Ammon's horn (tissue), 1 donor: ENCODE measurements around the gene GAL3ST1.
"Not testable (repeated sequence)": the region's sequence is repeated elsewhere in the genome, so short reads cannot be mapped to it uniquely, and the experiment has no call there.

ENCODE experiments used
- DNase-seq: peaks from one replicate; pipeline ENCODE4 v3.0.0-alpha.2; 2016; ENCODE audit warnings: low spot score

GAL3ST1 gene

DNA sequence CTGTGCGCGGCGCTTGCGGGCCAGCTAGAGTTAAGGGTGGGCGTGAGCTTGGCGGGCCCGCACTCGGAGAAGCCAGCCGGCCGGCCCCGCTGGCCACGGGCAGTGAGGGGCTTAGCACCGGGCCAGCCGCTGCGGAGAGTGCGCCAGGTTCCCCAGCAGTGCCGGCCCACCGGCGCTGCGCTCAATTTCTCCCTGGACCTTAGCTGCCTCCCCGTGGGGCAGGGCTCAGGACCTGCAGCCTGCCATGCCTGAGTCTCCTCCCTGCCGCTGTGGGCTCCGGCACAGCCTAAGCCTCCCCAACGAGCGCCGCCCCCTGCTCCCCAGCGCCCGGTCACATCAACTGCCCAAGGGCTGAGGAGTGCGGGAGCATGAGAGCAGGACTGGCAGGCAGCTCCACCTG, 22.4 kb upstream of the GAL3ST1 start:
- DNase-seq: no peak

DNA sequence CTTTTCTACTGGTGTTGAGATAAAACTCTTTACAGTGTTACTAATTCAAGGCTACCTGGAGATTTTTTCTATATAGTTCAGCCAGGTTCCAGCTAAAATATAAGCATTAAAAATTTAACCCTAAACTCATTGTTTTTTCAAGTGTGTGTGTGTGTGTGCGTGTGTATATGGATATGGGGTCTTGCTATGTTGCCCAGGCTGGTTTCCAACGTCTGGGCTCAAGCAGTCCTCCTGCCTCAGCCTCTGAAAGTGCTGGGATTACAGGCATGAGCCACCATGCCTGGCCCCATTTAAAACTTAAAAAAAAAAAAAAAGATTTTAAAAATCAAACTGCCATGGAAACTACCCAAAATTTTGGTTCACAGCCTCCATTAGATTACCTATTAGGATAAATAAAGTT, 21.7 kb upstream of the GAL3ST1 start:
- DNase-seq: no peak

DNA sequence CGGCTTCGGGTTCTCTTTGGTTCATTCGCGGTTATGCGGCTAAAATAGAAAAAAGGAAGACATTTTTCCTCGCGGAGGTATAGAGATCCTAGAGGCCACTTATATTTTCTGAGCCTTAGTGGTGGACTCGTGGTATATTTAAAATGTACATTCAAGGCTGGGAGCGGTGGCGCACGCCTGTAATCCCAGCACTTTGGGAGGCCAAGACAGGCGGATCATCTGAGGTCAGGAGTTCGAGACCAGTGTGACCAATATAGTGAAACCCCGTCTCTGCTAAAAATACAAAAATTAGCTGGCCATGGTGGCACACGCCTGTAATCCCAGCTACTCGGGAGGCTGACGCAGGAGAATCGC, 17.9 kb upstream of the GAL3ST1 start:
- not testable (repeated sequence) for DNase-seq

DNA sequence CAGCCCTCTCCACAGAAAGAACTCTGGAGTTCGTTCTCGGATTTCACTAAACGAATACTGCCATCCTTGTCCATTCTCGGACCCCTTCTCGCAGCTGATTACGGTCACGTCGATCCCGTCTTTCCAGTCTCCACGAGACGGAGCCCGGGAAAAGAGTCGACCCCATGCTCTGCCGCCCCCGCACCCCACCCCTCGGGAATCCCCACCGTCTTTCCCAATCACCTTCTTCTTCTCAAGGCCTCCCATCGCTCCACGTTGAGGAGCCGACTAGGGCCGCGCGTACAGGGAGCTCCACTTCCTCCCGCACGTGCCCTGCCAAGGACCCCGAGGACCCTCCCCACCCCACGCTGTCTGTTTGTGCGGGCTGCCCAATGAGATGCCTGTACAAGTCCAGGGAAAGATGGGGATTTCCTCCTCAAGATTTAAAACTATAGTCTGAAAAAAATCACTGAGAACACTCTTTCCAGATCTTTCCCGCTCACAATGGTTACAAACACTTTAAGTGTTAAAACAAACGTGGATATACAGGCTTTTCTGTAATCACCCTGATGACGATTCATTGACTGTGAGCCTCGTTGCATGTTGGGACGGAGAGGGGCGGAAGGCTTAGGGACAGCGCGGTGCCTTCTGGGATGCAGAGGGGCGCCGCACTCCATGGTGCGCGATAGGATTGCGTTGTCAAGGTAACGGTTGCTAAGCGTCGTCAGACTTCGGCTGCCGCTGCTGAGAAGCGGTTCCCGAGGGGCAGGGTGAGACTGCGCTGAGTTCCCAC, 17.3 kb upstream of the GAL3ST1 start, which contains the start of gene PES1:
PES1 (minus strand) TSS at position 323 of the 772 bp plus-strand sequence; CDS start at position 246, 77 bp downstream.
- DNase-seq: peak; percentile 99

DNA sequence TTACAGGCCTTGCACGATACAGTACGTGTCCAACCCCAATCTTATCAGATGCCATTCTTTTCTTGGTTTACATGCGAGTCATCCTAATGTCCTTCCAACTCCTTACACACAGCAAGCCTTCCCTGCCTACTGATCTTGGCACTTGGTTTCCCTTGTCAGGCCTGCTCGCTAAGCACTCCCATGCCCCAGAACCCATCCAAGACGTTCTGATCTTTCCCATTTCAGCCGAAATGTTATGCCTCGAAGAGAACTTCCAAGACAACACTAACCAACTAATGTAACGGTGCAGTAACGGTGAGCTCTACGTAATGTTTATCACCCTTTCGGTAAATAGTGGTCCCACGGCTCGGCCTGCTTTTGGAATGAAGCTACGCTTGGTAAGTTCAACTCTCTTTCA, 16.7 kb upstream of the GAL3ST1 start:
- DNase-seq: no peak

DNA sequence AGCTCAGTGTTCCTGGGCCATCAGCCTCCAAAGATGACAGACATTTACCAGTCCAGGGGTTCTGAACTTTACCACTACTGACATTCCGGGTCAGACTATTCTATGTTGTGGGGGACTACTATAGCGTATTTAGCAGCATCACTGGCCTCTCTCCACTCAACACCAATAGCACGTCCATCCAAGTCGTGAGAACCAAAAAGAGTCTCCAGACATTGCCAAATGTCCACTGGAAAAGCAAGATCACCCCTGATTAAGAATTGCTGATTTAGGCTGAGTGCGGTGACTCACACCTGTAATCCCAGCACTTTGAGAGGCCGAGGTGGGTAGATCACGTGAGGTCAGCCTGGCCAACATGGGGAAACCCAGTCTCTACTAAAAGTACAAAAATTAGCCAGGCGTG, 11.9 kb upstream of the GAL3ST1 start:
- DNase-seq: no peak

DNA sequence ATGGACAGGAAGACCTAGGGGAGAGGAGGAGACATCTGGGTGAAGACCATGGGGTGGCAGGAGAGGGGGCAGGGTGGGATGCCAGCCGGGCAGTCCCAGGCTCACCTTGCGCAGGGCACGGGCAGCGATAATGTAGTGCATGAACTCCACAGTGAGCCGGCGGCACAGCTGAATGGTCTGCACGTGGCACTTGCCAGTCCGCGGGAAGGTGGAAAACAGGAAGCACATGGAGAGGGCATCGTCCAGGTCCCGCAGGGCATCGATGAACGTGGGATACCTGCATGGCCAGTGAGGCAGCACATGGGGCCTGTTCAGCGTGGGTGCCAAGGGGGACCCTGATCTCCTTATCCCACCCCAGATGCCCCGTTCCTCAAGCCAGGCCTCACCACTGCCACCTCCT, 10.0 kb upstream of the GAL3ST1 start:
- no peak for DNase-seq

DNA sequence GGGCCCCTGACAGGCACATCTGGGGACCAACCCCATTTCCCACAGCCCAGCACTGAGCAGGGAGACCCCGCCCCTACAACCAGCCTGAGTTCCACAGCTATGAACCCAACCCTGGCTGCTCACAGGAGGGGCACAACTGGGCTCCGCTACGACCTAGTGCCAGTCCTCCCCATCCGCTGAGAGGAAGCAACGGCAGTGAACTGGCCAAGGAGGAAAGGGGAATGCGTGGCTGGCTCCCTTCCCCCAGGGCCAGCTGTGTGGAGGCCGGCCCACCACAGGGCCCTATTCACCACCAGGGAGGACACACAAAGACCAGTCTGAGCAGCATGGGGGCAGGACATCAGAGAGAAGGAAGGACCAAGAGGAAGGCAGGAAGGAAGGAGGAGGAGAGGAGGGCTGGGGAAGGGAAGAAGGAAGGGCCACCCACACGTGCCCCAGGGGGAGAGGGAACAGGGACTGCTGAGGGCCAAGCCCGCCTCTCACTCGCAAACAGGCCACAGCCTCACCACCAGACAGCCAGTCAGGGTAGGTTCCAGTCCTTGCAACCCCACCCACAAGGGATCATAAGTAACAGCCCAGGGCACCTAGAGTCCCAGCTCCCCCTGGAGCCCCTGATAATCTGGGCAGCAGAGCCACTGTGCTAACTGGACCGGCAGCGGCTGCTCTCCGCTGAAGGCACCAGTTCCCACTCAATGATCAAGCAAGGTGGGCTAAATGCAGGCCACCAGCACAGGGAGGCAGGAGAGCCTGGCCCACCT, 8.5 kb upstream of the GAL3ST1 start:
- peak; percentile 70 for DNase-seq

DNA sequence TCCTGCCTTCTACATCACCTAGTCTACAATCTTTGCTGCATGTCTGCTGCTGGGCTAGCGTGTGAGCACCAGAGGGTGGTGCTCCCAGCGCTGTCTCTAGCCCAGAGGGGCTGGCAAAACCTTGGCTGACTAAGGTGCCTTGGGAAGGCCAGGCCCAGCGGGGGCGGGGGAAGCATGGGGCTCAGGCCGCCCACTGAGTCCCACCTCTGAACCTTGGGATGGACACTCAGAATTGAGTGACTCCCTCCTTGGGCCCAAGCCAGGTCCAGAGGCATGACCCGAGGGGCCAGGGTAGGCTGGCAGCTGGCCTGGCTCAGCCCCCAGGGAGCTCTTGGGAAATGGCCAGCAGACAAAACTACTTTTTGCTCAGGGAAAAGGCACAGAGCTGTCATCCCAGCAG, 7.6 kb upstream of the GAL3ST1 start:
- DNase-seq: no peak

DNA sequence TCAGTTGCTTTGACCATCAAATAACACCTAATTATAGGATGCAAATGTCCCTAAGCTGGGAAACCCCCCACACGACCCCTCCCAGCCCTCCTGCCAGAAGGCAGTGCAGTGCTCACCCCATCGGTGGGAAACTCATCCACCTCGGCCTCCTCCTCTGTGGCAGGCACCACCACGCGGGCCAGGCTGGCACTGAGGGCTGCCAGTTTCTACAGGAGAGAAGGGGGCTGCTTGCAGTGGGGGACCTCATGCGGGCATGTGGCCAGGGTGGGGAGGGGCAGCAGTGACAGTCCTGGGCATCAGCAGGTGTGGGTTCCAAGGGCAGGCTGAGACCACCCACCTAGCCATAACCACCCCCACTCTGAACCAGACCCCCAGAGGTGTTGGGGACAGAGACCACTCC, 6.4 kb upstream of the GAL3ST1 start:
- no peak for DNase-seq

DNA sequence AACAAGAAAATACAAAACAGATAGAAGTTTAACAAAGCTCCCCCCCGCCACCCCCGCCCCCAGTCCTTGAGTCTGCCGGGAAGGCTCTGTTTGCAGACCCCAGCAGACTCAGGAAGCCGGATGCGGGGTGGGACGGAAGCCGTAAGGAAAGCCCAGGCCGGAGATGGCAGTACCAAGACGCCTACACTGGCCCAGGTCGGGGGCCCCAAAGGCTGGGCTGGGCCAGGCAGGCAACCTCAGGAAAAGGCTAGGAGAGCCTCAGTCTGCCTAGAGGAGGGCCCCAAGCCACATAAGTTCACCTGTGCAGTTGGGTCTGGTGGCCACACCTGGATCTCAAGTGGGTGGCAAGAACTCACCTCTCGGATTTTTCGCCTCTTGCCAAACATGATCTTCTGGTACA, 4.0 kb upstream of the GAL3ST1 start:
- no peak for DNase-seq

DNA sequence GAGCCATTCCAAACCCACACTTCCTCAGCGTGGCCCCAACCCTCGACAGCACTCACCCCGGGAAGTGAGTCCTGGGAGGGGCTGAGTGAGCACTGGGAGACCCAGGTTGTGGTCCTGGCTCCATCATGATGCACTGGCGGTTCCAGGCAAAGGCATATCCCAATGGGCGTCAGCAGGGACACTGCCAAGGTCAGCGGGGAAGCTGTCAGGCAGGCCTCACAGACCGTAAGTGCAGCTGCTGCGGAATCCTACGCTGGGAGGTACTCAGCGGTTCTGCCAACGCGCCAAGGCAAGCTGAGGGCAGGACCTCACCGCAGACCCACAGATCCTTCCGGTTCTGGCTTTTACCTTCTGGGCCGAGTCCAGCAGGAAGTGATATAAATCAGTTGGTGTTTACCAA, 1.4 kb upstream of the GAL3ST1 start:
- no peak for DNase-seq

DNA sequence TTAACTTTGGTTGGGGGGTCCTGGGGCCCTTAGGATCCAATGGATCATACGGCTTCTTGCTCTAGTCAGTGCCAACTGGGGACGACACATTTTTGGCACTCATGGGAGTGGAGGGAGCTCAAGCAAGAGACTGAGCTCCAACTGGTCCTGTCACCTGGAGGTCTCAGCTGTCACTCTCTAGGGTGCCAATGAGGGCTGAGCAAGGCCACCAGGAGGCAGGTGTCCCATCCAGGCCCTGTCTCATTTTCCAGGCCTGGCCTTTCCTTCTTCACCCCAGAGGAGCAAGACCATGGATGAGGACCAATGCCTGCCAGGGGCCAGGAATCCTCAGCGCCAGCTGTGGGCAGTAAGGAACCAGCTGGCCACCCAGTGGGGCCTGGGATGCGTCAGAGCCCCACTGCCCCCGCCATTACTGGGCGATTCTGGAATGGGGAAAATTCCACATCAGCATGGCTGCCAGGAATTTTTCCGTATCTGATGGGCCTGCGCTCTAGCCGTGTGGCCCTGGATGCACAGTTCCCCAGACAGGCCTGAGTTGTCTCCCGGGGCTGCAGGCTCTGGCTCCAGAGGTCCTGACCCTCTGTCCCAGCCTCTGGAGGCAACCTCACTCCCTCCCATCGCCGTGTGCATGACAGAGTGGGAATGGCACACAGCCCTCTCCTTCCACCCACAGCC, 669 bp upstream of the GAL3ST1 start:
- peak; percentile 56 for DNase-seq

DNA sequence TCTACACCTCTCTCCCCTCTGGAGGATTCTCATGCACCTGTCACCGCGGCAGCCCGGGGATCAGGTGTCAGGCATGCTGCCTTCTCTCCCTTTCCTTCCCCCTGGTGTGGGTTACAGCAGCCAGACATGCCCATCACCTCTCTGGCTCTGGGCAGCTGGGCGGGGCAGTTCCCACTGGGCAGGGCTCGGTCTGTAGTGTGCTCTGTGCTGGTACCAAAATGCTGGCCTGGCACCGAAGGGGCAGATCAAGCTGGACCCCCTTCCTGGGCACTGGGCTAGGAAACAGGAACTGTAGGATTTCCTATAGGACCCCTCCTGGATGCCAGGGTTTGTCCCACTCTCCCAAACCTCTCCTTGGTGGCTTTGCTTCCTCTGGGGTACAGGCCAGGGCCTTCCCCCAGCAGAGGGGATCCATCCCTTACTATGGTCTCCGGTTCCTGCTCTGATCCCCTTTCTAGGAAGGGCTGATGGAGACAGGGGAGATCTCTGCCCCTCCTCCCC, 821 bp downstream of the GAL3ST1 start:
- no peak for DNase-seq

DNA sequence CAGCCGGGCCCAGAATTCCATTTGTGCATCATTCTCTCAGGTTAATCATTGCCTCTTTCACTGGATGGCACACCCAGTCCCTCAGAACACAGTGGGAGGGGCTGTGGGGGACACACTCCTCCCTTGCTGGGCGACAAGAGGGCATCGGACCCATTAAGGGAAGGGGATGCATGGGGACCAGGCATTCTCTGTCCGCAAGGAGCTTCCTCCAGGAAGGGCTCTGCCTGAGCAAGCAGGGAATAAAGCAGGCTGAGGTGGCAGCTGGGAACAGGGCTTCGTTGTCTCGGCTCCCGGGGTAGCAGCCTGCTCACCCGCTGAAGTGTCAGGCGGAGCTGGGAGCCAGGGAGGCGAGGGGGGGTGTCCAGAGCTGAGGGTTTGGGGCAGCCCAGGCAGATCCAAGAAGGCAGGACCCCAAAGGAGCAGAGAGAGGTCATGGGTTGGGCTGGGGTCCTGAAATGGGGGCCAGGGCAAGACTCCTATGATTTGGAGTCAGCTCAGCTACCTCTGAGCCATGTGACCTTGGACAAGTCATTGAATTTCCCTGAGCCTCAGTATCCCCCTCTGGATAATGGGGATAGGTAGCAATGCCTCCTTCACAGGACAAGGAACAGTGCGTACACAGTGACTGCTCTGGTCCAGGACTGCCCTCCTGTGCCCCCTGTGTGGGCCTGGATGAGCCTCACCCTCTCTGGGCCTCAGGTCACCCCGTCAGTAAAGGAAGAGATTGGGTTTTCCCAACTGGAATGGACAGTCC, 1.4 kb downstream of the GAL3ST1 start:
- DNase-seq: peak; percentile 83

DNA sequence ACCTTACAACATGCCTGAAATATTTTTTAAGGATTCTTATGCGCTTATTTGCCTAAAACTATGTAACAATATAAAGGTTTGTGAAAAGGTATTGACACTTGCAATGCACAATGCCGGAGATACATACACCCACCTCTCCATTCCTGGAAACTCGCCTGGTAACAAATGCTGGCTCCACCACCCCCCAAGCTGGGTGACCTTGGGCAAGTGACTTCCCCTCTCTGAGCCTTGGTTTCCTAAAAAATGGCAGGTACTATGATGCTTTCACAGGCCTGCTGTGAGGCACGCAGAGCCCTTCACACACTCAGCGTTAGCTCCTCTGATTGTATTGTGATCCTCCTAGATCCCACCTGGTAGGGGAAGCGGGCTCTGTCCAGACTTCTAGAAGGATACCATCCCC, 2.3 kb downstream of the GAL3ST1 start:
- DNase-seq: no peak

DNA sequence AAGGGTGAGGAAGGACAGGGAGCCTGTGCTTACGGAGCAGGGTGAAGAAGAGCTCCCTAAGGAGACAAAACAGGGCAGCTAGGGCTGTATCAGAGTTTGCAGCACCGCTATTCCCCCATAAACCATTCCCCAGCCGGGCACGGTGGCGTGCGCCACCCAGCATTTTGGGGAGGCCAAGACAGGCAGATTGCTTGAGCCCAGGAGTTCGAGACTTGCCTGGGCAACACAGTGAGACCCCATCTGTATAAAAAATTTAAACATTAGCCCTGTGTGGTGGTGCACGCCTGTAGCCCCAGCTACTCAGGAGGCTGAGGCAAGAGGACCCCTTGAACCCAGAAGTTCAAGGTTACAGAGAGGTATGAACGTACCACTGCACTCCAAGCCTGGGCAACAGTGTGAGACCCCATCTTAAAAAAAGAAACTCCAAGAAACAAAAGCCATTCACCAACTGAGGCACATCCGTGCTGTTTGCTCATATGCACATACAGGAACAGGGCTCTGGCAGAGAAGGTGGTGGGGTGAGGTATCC, 4.7 kb downstream of the GAL3ST1 start:
- no peak for DNase-seq

DNA sequence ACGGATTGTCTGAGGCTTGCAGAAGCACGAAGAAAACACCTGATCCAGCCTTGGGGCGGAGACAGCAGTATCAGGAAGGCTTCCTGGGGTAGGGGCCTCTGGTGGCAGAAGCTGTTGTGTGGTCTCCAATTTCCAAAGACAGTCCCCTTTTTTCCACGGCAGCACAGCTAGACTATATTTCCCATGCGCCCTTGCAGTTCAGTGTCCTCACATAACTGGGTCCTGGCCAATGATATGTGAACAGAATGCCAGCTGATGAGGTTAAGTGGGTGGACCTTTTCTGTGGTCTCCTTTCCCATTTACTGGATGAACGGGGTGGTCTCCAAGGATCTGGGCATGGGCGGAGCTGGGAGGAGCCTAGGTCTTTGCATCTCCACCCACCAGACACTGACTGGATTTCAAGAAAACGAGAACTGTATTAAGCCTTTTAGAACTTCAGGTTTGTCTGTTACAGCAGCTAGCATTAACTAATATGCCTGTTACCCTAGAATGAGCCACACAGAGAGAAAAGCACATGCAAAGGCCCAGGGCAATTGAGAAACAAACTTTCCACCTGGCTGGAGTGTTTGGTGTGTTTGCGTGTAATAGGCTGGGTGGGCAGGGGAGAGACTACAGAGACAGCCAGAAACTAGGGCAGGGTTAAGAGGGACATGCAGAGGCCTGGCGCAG, 6.2 kb downstream of the GAL3ST1 start:
- DNase-seq: no peak

DNA sequence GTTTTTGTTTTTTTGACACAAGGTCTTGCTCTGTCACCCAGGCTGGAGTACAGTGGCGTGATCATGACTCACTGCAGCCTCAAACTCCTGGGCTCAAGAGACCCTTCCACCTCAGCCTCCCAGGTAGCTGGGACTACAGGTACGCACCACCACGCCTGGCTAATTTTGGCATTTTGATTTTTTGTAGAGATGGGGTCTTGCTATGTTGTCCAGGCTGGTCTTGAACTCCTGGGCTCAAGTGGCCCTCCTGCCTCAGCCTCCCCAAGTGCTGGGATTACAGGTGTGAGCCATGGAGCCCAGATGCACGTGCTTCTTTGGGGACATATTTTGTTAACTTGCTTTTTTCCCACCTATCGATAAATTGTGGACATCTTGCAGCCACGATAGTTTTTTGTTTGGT, 7.2 kb downstream of the GAL3ST1 start:
- DNase-seq: not testable (repeated sequence)

DNA sequence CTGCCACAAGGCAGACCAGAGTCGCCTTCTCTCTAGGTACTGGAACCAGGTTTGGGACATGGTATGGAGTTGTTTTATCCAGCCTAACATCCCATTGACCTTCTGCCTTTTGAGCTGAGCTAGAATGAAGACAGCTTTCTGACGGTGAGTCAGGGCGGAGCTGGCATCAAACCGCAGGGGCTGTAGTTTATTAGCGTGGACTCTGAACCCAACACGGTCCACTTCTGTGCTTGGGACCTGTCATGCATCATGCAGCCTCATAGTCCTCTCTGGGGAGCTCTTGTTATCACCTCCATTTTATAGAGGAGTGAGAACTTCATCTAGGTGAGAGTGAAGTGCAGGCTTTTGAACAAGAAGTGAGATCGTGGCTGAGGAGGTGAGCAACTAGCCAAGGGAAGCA, 8.3 kb downstream of the GAL3ST1 start:
- no peak for DNase-seq

DNA sequence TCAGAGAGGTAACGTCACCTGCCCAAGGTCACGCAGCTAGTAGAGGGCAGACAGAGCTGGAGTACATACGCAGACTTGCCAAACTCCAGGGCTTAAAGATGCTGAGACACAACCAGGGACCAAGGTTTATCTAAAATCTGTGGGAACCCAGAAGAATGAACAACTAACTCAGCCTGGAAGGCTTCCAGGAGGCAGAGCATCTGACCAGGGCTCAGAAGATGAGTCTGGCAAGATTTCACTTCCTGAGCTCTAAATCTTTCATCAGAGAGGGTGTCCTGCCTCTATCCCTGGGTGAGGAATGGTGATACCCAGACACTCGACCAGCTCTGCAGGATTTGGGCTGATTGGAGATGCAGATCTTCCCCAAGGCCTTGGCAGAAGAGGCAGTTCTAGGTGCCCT, 9.1 kb downstream of the GAL3ST1 start:
- DNase-seq: no peak
